Measurements from ENCODE around the gene TMPRSS11E.
A peak's percentile ranks its signal among the peaks of the same experiment; 100 is the strongest.
"Not testable (repeated sequence)": the region's sequence is repeated elsewhere in the genome, so short reads cannot be mapped to it uniquely, and the experiment has no call there.

TMPRSS11E gene

GRCh38 chr4:68494688-68495087 lies 47.4 kb downstream of the TMPRSS11E start:
- H3K27ac ChIP-seq: no peak overlapping the region

GRCh38 chr4:68498413-68499007 lies 51.2 kb downstream of the TMPRSS11E start:
- H3K27ac ChIP-seq: peak overlapping the region; percentile 46
- no peak for TF ChIP-seq ZFX (IDR thresholded peaks at IDR 0.05; ENCODE audit: borderline replicate concordance)
- TF ChIP-seq, protein P1, sequence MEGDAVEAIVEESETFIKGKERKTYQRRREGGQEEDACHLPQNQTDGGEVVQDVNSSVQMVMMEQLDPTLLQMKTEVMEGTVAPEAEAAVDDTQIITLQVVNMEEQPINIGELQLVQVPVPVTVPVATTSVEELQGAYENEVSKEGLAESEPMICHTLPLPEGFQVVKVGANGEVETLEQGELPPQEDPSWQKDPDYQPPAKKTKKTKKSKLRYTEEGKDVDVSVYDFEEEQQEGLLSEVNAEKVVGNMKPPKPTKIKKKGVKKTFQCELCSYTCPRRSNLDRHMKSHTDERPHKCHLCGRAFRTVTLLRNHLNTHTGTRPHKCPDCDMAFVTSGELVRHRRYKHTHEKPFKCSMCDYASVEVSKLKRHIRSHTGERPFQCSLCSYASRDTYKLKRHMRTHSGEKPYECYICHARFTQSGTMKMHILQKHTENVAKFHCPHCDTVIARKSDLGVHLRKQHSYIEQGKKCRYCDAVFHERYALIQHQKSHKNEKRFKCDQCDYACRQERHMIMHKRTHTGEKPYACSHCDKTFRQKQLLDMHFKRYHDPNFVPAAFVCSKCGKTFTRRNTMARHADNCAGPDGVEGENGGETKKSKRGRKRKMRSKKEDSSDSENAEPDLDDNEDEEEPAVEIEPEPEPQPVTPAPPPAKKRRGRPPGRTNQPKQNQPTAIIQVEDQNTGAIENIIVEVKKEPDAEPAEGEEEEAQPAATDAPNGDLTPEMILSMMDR (IDR thresholded peaks at IDR 0.05): peak; percentile 91

More at GRCh38 chr4:68494688-68495087, 47.4 kb downstream of the TMPRSS11E start:
- TF ChIP-seq ZFX (IDR thresholded peaks at IDR 0.05; ENCODE audit: borderline replicate concordance): no peak
- TF ChIP-seq, protein P1 (IDR thresholded peaks at IDR 0.05): no peak

- H3K27ac ChIP-seq: peak overlapping the region; percentile 46
- TF ChIP-seq, protein P1 (IDR thresholded peaks at IDR 0.05): no peak
- TF ChIP-seq ZFX (IDR thresholded peaks at IDR 0.05; ENCODE audit: borderline replicate concordance): no peak
Measured at GRCh38 chr4:68499021-68499420, 51.8 kb downstream of the TMPRSS11E start.

GRCh38 chr4:68503462-68503861 lies 56.2 kb downstream of the TMPRSS11E start:
- not testable (repeated sequence) for H3K27ac ChIP-seq

DNA sequence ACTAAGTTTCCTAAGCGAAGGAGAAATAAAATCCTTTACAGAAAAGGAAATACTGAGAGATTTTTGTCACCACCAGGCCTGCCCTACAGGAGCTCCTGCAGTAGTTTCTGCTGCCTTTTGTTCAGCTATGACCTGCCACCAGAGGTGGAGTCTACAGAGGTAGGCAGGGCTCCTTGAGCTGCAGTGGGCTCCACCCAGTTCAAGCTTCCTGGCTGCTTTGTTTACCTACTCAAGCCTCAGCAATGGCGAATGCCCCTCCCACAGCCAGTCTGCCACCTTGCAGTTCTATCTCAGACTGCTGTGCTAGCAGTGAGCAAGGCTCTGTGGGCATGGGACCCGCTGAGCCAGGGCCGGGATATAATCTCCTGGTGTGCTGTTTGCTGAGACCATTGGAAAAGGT lies 57.6 kb downstream of the TMPRSS11E start:
- H3K27ac ChIP-seq: not testable (repeated sequence)

DNA sequence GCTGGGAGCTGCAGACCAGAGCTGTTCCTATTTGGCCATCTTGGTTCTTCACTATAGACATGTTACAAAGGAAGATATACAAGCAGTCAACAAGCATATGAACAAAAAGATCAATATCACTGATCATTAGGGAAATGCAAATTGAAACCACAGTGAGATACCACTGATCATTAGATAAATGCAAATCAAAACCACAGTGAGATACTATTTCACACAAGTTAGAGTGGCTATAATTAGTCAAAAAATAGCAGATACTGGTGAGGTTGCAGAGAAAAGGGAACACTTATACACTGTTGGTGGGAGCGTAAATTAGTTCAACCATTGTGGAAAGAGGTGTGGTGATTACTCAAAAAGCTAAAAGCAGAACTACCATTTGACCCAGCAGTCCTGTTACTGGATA lies 58.2 kb downstream of the TMPRSS11E start:
- H3K27ac ChIP-seq: not testable (repeated sequence)

- TF ChIP-seq, protein P1 (IDR thresholded peaks at IDR 0.05): no peak
- TF ChIP-seq ZFX (IDR thresholded peaks at IDR 0.05; ENCODE audit: borderline replicate concordance): no peak
- H3K27ac ChIP-seq: no peak overlapping the region
Measured at GRCh38 chr4:68518889-68519288, 71.6 kb downstream of the TMPRSS11E start.

DNA sequence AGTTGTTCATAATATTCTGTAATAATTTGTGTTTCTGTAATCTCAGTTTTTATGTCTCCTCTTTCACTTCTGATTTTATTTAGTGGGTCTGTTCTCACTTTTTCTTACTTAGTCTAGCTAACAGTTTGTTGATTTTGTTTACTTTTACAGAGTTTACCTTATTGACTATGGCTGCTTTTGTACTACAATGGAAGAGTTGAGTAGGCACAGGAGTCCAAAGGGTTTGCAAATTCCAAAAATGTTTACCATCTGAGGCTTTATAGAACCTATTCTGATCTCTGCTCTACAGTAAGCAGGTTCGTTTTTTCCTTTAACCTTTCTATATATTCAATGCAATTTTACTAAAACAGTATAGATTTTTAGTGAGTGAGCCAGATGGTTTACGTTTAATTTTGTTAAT lies 73.7 kb downstream of the TMPRSS11E start:
- no peak overlapping the region for H3K27ac ChIP-seq
- TF ChIP-seq, protein P1 (IDR thresholded peaks at IDR 0.05): no peak
- TF ChIP-seq ZFX (IDR thresholded peaks at IDR 0.05; ENCODE audit: borderline replicate concordance): no peak

- not testable (repeated sequence) for H3K27ac ChIP-seq
Measured at GRCh38 chr4:68522232-68522631, 75.0 kb downstream of the TMPRSS11E start.

- H3K27ac ChIP-seq: no peak overlapping the region
Measured at GRCh38 chr4:68535974-68536373, 88.7 kb downstream of the TMPRSS11E start.

More at GRCh38 chr4:68535974-68536373, 88.7 kb downstream of the TMPRSS11E start:
- TF ChIP-seq ZFX (IDR thresholded peaks at IDR 0.05; ENCODE audit: borderline replicate concordance): no peak
- TF ChIP-seq, protein P1 (IDR thresholded peaks at IDR 0.05): no peak
